HL-60 (cell line): Measurements from ENCODE around the gene SMIM5.

ENCODE experiments used
- CTCF ChIP-seq: IDR thresholded peaks from one replicate; pipeline ENCODE4 v1.5.1; 2011; ENCODE audit warnings: low read length, control low read depth, inconsistent platforms; ENCODE audit not compliant: insufficient read depth
- POLR2AphosphoS5 ChIP-seq: IDR thresholded peaks from 2 replicates; pipeline ENCODE4 v1.6.1; 2012; ENCODE audit warnings: low read depth
- REST ChIP-seq: IDR thresholded peaks from 2 replicates; pipeline ENCODE4 v1.6.1; 2012; ENCODE audit warnings: low read depth; ENCODE audit not compliant: insufficient replicate concordance

- no peak for TF ChIP-seq CTCF
- no peak for TF ChIP-seq POLR2AphosphoS5
- TF ChIP-seq REST, result no peak
Observed at GRCh38 chr17:75590849-75591721, 42.1 kb upstream of the SMIM5 start.
